GM12891 (cell line): ENCODE data around the gene NCOR2.

Experiments
- POLR2A ChIP-seq: IDR thresholded peaks from 2 replicates; pipeline ENCODE4 v1.6.1; 2011; ENCODE audit warnings: low read depth, low read length, control low read depth
- POLR2AphosphoS5 ChIP-seq: IDR thresholded peaks from 2 replicates; pipeline ENCODE4 v1.6.1; 2011; ENCODE audit warnings: low read depth, low read length, control low read depth
- TAF1 ChIP-seq: IDR thresholded peaks from 2 replicates; pipeline ENCODE4 v1.6.1; 2011; ENCODE audit warnings: low read depth, low read length, control low read depth

GRCh38 chr12:124547626-124548025 is 19.8 kb downstream of the NCOR2 start:
- TF ChIP-seq POLR2AphosphoS5 (no peak), POLR2A (no peak), TAF1 (no peak)
